Hepatocyte (in vitro differentiated cells): ENCODE results near the gene PCDHB11. TPM values are rescaled to one million over a fixed set of nuclear protein-coding genes. Genes with fewer than 3 reads are reported as not detected.
"Not testable (repeated sequence)": the region's sequence is repeated elsewhere in the genome, so short reads cannot be mapped to it uniquely, and the experiment has no call there.

Experiments
- DNase-seq: peaks from one replicate; pipeline ENCODE4 v3.0.0-alpha.2; 2016; ENCODE audit warnings: low spot score
- H2AFZ ChIP-seq: fragments of 200-600 bp; sonication (generic); 2 replicates; pipeline ENCODE4 v1.6.0; 2016; ENCODE audit warnings: antibody characterized with exemption, mild to moderate bottlenecking
- H3K27ac ChIP-seq: fragments of 200-600 bp; sonication (generic); 2 replicates; pipeline ENCODE4 v1.5.1; 2016; ENCODE audit warnings: mild to moderate bottlenecking
- H3K27me3 ChIP-seq: fragments of 200-600 bp; sonication (generic); 2 replicates; pipeline ENCODE4 v1.6.1; 2016
- H3K36me3 ChIP-seq: fragments of 200-600 bp; sonication (generic); replicated peaks from 2 replicates; pipeline ENCODE4 v1.5.1; 2016; ENCODE audit warnings: low read depth; ENCODE audit not compliant: insufficient read depth
- H3K4me1 ChIP-seq: fragments of 200-600 bp; sonication (generic); 2 replicates; pipeline ENCODE4 v1.5.1; 2016; ENCODE audit warnings: mild to moderate bottlenecking, moderate library complexity; ENCODE audit not compliant: insufficient read depth
- H3K4me2 ChIP-seq: fragments of 200-600 bp; sonication (generic); 2 replicates; pipeline ENCODE4 v1.6.0; 2016
- H3K4me3 ChIP-seq: fragments of 200-600 bp; sonication (generic); 2 replicates; pipeline ENCODE4 v1.5.1; 2016; ENCODE audit warnings: mild to moderate bottlenecking
- H3K79me2 ChIP-seq: fragments of 200-600 bp; sonication (generic); 2 replicates; pipeline ENCODE4 v1.6.0; 2017; ENCODE audit warnings: mild to moderate bottlenecking
- H3K9me2 ChIP-seq: fragments of 200-600 bp; sonication (generic); replicated peaks from 2 replicates; pipeline ENCODE4 v1.6.0; 2017; ENCODE audit warnings: mild to moderate bottlenecking; ENCODE audit not compliant: insufficient read depth
- H3K9me3 ChIP-seq: fragments of 200-600 bp; sonication (generic); 2 replicates; pipeline ENCODE4 v1.5.1; 2016; ENCODE audit warnings: low read depth, mild to moderate bottlenecking
- H4K20me1 ChIP-seq: fragments of 200-600 bp; sonication (generic); 2 replicates; pipeline ENCODE4 v1.6.0; 2016; ENCODE audit warnings: mild to moderate bottlenecking; ENCODE audit not compliant: insufficient read depth, poor library complexity, severe bottlenecking
- EZH2 ChIP-seq: fragments of 200-600 bp; sonication (generic); IDR thresholded peaks from 2 replicates; pipeline ENCODE4 v1.6.1; 2016; ENCODE audit warnings: antibody characterized with exemption, mild to moderate bottlenecking, borderline replicate concordance
- EZH2phosphoT487 ChIP-seq: fragments of 200-600 bp; sonication (generic); IDR thresholded peaks from one replicate; pipeline ENCODE4 v1.6.1; 2018; ENCODE audit warnings: antibody characterized with exemption, mild to moderate bottlenecking, low read depth, moderate library complexity; ENCODE audit not compliant: unreplicated experiment, severe bottlenecking
- WGBS: methylation state at CpG from one replicate; pipeline ENCODE4 v1.1.6; 2016; ENCODE audit warnings: low lambda C conversion rate; ENCODE audit errors: missing lambda C conversion rate; 5-methylcytosine and 5-hydroxymethylcytosine counted together
- polyA plus RNA-seq: library from polyadenylated mRNA; unstranded; fragments of >200 nt; fragmentation: Nextera tagmentation; extraction: Ambion mirVana; gene quantifications from 2 replicates; pipeline ENCODE4 v1.2.1, GENCODE V29; 2016
- total RNA-seq: library from RNA; depleted of rRNA; stranded (reverse); fragments of >200 nt; gene quantifications from 2 replicates; pipeline ENCODE4 v1.2.3, GENCODE V29; 2014
- TF ChIP-seq, protein P1 (sequence below): fragments of 200-600 bp; sonication (generic); IDR thresholded peaks from 2 replicates; pipeline ENCODE4 v1.5.1; 2016; ENCODE audit warnings: antibody characterized with exemption, mild to moderate bottlenecking; ENCODE audit not compliant: poor library complexity

Gene PCDHB11
- total and polyA plus RNA-seq, 2 experiments from 2014 or later = 1.8 to 2.1 TPM

DNA sequence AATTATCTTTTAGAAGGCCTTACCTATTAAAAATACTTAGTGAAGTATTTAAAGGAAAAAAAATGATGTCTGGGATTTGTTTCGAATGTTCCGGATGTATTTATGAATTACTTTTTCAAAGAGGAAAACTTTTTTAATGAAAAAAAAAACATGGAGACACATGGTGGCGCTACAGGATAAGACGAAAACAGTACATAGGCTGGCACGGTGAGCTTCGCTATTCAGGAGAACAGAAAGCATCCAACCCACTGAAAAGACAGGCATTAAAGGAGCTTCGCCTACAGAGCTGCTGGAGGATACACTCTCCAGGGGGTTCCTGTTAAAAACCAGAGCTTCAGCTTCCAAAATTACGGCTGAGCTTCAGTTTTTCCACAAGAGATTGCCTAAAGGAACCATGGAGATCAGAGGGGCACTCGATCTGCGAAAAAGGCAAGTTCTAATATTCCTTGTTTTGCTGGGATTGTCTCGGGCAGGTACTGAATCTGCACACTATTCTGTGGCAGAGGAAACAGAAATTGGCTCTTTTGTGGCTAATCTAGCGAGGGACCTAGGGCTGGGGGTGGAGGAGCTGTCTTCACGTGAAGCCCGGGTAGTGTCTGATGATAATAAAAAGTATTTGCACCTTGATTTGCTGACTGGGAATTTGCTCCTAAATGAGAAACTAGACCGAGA lies 23.8 kb downstream of the PCDHB11 start, which contains the start of gene PCDHB14:
Gene PCDHB14 (plus strand): TSS at position 232 of the 672 bp plus-strand sequence. CDS start 163 bp downstream, at position 395.
- H3K4me2 ChIP-seq = peak within 1 kb of the TSS; percentile 62
- 51% methylated on average over 15 of the region's 15 CpGs for WGBS
- H3K9me2 ChIP-seq = no peaks in the 10 kb centered on the region
- no peak within 1 kb of the TSS for H3K27ac ChIP-seq
- no peaks in the 10 kb centered on the region for H3K36me3 ChIP-seq
- H4K20me1 ChIP-seq = no peaks in the 10 kb centered on the region
- no peaks in the 10 kb centered on the region for H3K27me3 ChIP-seq
- H2AFZ ChIP-seq = no peak within 1 kb of the TSS
- H3K79me2 ChIP-seq = no peaks in the 10 kb centered on the region
- peaks cover 27% of the 10 kb centered on the region for H3K9me3 ChIP-seq
- peak; percentile 21 for DNase-seq
- no peak for TF ChIP-seq EZH2
- TF ChIP-seq EZH2phosphoT487 = no peak
- TF ChIP-seq, protein P1, sequence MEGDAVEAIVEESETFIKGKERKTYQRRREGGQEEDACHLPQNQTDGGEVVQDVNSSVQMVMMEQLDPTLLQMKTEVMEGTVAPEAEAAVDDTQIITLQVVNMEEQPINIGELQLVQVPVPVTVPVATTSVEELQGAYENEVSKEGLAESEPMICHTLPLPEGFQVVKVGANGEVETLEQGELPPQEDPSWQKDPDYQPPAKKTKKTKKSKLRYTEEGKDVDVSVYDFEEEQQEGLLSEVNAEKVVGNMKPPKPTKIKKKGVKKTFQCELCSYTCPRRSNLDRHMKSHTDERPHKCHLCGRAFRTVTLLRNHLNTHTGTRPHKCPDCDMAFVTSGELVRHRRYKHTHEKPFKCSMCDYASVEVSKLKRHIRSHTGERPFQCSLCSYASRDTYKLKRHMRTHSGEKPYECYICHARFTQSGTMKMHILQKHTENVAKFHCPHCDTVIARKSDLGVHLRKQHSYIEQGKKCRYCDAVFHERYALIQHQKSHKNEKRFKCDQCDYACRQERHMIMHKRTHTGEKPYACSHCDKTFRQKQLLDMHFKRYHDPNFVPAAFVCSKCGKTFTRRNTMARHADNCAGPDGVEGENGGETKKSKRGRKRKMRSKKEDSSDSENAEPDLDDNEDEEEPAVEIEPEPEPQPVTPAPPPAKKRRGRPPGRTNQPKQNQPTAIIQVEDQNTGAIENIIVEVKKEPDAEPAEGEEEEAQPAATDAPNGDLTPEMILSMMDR = no peak
- H3K4me3 ChIP-seq = no peak within 1 kb of the TSS
- H3K4me1 ChIP-seq = no peaks in the 10 kb centered on the region

DNA sequence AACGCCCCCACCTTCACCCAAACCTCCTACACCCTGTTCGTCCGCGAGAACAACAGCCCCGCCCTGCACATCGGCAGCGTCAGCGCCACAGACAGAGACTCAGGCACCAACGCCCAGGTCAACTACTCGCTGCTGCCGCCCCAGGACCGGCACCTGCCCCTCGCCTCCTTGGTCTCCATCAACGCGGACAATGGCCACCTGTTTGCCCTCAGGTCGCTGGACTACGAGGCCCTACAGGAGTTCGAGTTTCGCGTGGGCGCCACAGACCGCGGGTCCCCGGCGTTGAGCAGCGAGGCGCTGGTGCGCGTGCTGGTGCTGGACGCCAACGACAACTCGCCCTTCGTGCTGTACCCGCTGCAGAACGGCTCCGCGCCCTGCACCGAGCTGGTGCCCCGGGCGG lies 25.4 kb downstream of the PCDHB11 start:
- H3K27me3 ChIP-seq, H3K4me3 ChIP-seq: not testable (repeated sequence)
- WGBS = 95% methylated on average over 19 of the region's 40 CpGs

DNA sequence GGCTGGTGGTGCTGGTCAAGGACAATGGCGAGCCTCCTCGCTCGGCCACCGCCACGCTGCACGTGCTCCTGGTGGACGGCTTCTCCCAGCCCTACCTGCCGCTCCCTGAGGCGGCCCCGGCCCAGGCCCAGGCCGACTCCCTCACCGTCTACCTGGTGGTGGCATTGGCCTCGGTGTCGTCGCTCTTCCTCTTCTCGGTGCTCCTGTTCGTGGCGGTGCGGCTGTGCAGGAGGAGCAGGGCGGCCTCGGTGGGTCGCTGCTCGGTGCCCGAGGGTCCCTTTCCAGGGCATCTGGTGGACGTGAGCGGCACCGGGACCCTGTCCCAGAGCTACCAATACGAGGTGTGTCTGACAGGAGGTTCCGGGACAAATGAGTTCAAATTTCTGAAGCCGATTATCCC lies 26.0 kb downstream of the PCDHB11 start:
- H3K4me3 ChIP-seq, H3K4me2 ChIP-seq, H4K20me1 ChIP-seq, H3K79me2 ChIP-seq, H3K36me3 ChIP-seq, H3K27me3 ChIP-seq, H2AFZ ChIP-seq, H3K9me2 ChIP-seq, DNase-seq, H3K4me1 ChIP-seq, H3K27ac ChIP-seq: not testable (repeated sequence)
- peaks cover 28% of the 10 kb centered on the region for H3K9me3 ChIP-seq
- 99% methylated on average over 23 of the region's 30 CpGs for WGBS

More for the DNA sequence above, 25.4 kb downstream of the PCDHB11 start:
- DNase-seq, H3K79me2 ChIP-seq, H3K27ac ChIP-seq, H2AFZ ChIP-seq, H3K4me2 ChIP-seq, H3K9me2 ChIP-seq, H3K36me3 ChIP-seq, H3K4me1 ChIP-seq, H4K20me1 ChIP-seq: not testable (repeated sequence)
- peaks cover 33% of the 10 kb centered on the region for H3K9me3 ChIP-seq

DNA sequence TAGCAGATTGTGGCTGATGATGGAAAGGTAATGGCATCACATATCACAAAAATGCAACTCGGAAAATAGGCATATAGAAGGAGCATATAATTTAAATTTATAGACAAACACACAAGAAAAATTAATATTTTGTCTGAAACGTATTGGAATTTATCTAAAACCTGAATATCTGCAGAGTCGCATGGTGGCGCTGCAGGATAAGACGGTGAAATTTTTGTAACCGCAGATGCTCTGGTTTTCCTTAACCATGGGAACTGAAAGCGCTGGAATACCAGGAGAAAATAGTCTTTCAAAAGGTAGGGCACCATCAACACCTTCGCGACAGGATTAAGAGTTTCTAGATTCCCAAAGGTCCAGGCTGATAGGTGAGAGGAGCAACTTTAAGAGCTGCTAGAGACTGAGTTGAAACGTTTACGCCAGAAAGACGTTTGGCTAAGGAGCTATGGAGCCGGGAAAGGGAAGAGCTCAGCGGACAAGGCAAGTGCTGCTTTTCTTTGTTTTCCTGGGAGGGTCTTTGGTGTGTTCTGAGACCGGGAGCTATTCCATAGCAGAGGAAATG lies 34.8 kb downstream of the PCDHB11 start:
- Histone ChIP-seq H3K9me3 (peaks cover 26% of the 10 kb centered on the region), H3K27ac (no peak overlapping the region), H3K36me3 (no peaks in the 10 kb centered on the region), H3K4me2 (no peak overlapping the region), H3K4me1 (no peaks in the 10 kb centered on the region), H3K27me3 (no peaks in the 10 kb centered on the region), H2AFZ (no peak overlapping the region), H3K9me2 (no peaks in the 10 kb centered on the region), H3K4me3 (no peak overlapping the region), H4K20me1 (no peaks in the 10 kb centered on the region), H3K79me2 (no peaks in the 10 kb centered on the region)
- no peak for DNase-seq
- WGBS = 78% methylated on average over 15 of the region's 15 CpGs
- TF ChIP-seq, protein P1 = no peak
- TF ChIP-seq EZH2phosphoT487 (no peak), EZH2 (no peak)

DNA sequence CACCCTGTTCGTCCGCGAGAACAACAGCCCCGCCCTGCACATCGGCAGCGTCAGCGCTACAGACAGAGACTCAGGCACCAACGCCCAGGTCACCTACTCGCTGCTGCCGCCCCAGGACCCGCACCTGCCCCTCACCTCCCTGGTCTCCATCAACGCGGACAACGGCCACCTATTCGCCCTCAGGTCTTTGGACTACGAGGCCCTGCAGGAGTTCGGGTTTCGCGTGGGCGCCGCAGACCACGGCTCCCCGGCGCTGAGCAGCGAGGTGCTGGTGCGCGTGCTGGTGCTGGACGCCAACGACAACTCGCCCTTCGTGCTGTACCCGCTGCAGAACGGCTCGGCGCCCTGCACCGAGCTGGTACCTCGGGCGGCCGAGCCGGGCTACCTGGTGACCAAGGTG lies 36.5 kb downstream of the PCDHB11 start:
- not testable (repeated sequence) for H3K4me1 ChIP-seq, H2AFZ ChIP-seq, H3K27ac ChIP-seq, H4K20me1 ChIP-seq, H3K4me2 ChIP-seq, H3K36me3 ChIP-seq, H3K4me3 ChIP-seq, H3K9me2 ChIP-seq, H3K27me3 ChIP-seq, H3K79me2 ChIP-seq, DNase-seq
- peaks cover 36% of the 10 kb centered on the region for H3K9me3 ChIP-seq
- WGBS = 98% methylated on average over 31 of the region's 40 CpGs
